Measurements from ENCODE around the gene USP24. TPM values are rescaled to one million over a fixed set of nuclear protein-coding genes. Genes with fewer than 3 reads are reported as not detected.

The USP24 gene
- total and polyA plus RNA-seq, 10 of the 15 experiments (the other 5 are each of a cell fraction or from before 2014, with no cell fraction given), result 4.6 to 36.5 (median 25.3) TPM

DNA sequence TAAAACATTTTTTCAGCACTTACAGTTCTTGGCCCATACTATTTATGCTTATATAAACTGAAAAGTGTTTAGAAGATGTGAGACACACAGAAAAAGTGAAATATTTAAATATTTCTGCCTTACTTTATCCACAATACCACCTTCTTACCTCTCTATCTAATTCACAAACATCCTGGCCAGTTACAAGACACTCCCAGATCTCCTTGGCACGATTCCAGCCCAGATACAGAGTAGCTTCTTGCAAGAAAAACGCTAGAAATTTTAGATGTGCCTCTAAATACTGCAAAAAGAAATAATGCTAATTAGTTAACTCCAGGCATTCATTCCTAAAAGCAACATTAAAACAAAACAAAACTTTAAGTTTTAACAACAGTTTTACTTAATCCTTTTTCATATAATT, 68.4 kb downstream of the USP24 start:
- Histone ChIP-seq H4K20me1 (ENCODE audit: control insufficient read depth, insufficient read depth) (no peaks in the 10 kb centered on the region), H3K4me1 (ENCODE audit: control insufficient read depth, insufficient read depth, low read length) (peaks cover 11% of the 10 kb centered on the region; the same call in 1 of the 2 replicates), H2AFZ (ENCODE audit: control insufficient read depth, low read depth, low read length) (no peak overlapping the region), H3K27me3 (replicated peaks in 1 of 2; ENCODE audit: control insufficient read depth in 2 of 2, insufficient read depth in 2 of 2, low read length in 1 of 2) (no peaks in the 10 kb centered on the region), H3K36me3 (ENCODE audit: control insufficient read depth in 2 of 2, insufficient read depth in 2 of 2, low read length in 1 of 2) (peaks cover 0 to 8% of the 10 kb centered on the region in 2 experiments; a peak in 3 of 4 replicates), H3K4me3 (no peak overlapping the region), H3K4me2 (ENCODE audit: control insufficient read depth, insufficient read depth) (no peak overlapping the region), H3K79me2 (ENCODE audit: control insufficient read depth, insufficient read depth, low read length) (no peaks in the 10 kb centered on the region), H3K9me3 (replicated peaks; ENCODE audit: control insufficient read depth, insufficient read depth, low read length) (no peaks in the 10 kb centered on the region), H3K27ac (ENCODE audit: control insufficient read depth, insufficient read depth) (no peak overlapping the region), H3K9ac (ENCODE audit: control insufficient read depth, insufficient read depth, low read length) (no peak overlapping the region)
- WGBS (ENCODE audit: insufficient coverage, insufficient replicate concordance, low lambda C conversion rate, missing lambda C conversion rate), result 98% methylated on average over 2 of the region's 2 CpGs
- TF ChIP-seq HDGF (IDR thresholded peaks at IDR 0.05) (no peak), RUNX3 (IDR thresholded peaks at IDR 0.05; ENCODE audit: low read length) (no peak)
- CTCF ChIA-PET, result interaction anchor here (0.7 kb wide), 1 partner anchor 43 kb away, joined by 3 read pairs; no protein-coding TSS in a partner anchor
- BruUV-seq (replicated peaks), result no TSS peak
- ATAC-seq (no peak), FAIRE-seq (peak; percentile 38), DNase-seq (ENCODE audit: low read depth, low spot score) (no peak)
- in situ Hi-C loops (cut with MboI), result no loop called here
- SMC1A ChIA-PET (ENCODE audit: uncharacterized antibody, unreplicated experiment), result interaction anchor here (1.1 kb wide), 1 partner anchor 8 kb away, joined by 3 read pairs; no protein-coding TSS in a partner anchor
- intact Hi-C loops (cut with micrococcal nuclease; ENCODE audit: unreplicated experiment), result loop anchor here (10.0 kb wide), 1 partner anchor 1438 kb away; no protein-coding TSS in a partner anchor
- POLR2A ChIA-PET, result no interaction called here
- RAD21 ChIA-PET (ENCODE audit: unreplicated experiment), result no interaction called here

DNA sequence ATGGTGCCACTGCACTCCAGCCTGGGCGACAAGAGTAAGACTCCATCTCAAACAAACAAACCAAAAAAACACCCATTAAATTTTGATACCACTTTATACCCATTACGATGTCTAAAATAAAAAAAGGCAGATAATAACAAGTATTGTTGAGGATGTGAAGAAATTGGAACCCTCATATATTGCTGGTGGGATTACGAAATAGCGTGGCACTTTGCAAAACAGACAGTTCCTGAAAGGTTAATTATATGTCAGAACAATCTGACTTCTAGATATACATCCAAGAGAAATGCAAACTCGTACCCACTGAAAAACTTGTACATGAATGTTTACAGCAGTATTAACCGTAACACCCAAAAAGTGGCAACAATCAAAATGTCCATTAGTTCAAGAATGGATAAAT, 70.3 kb downstream of the USP24 start:
- CTCF ChIA-PET, result interaction anchor here (1.2 to 12.4 kb wide), 2 partner anchors 86 to 135 kb away, joined by 3 to 230 read pairs; no protein-coding TSS in a partner anchor
- no peak for DNase-seq (ENCODE audit: low read depth, low spot score)
- no peaks in the 10 kb centered on the region for H3K4me1 ChIP-seq (ENCODE audit: control insufficient read depth, insufficient read depth, low read length)
- no peak for FAIRE-seq
- H3K27ac ChIP-seq (ENCODE audit: control insufficient read depth, insufficient read depth), result no peak overlapping the region
- POLR2A ChIA-PET, result interaction anchor here (1.8 kb wide), 1 partner anchor 132 kb away, joined by 6 read pairs; no protein-coding TSS in a partner anchor
- H4K20me1 ChIP-seq (ENCODE audit: control insufficient read depth, insufficient read depth), result no peaks in the 10 kb centered on the region
- H3K36me3 ChIP-seq (ENCODE audit: control insufficient read depth in 2 of 2, insufficient read depth in 2 of 2, low read length in 1 of 2), result peaks cover 0 to 15% of the 10 kb centered on the region in 2 experiments; a peak in 3 of 4 replicates
- H2AFZ ChIP-seq (ENCODE audit: control insufficient read depth, low read depth, low read length), result no peak overlapping the region
- H3K9ac ChIP-seq (ENCODE audit: control insufficient read depth, insufficient read depth, low read length), result no peak overlapping the region
- no peak overlapping the region for H3K4me3 ChIP-seq
- SMC1A ChIA-PET (ENCODE audit: uncharacterized antibody, unreplicated experiment), result interaction anchor here (1.3 to 5.5 kb wide), 5 partner anchors 8 to 134 kb away, joined by 3 to 47 read pairs (median 8); no protein-coding TSS in a partner anchor
- in situ Hi-C loops (cut with MboI) (loop anchor here (5.0 kb wide), 1 partner anchor 132 kb away; no protein-coding TSS in a partner anchor), intact Hi-C loops (cut with micrococcal nuclease; ENCODE audit: unreplicated experiment) (loop anchor here (10.0 kb wide), 1 partner anchor 1440 kb away; no protein-coding TSS in a partner anchor)
- TF ChIP-seq HCFC1 (IDR thresholded peaks at IDR 0.05; ENCODE audit: low read length), result no peak
- TF ChIP-seq TCF12 (IDR thresholded peaks at IDR 0.05; ENCODE audit: low read depth, low read length), result no peak
- no peak for TF ChIP-seq ZNF24 (IDR thresholded peaks at IDR 0.05)
- TF ChIP-seq, protein P1, sequence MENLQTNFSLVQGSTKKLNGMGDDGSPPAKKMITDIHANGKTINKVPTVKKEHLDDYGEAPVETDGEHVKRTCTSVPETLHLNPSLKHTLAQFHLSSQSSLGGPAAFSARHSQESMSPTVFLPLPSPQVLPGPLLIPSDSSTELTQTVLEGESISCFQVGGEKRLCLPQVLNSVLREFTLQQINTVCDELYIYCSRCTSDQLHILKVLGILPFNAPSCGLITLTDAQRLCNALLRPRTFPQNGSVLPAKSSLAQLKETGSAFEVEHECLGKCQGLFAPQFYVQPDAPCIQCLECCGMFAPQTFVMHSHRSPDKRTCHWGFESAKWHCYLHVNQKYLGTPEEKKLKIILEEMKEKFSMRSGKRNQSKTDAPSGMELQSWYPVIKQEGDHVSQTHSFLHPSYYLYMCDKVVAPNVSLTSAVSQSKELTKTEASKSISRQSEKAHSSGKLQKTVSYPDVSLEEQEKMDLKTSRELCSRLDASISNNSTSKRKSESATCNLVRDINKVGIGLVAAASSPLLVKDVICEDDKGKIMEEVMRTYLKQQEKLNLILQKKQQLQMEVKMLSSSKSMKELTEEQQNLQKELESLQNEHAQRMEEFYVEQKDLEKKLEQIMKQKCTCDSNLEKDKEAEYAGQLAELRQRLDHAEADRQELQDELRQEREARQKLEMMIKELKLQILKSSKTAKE (IDR thresholded peaks at IDR 0.05; ENCODE audit: low read depth, poor library complexity, severe bottlenecking), result no peak
- H3K27me3 ChIP-seq (replicated peaks in 1 of 2; ENCODE audit: control insufficient read depth in 2 of 2, insufficient read depth in 2 of 2, low read length in 1 of 2), result no peaks in the 10 kb centered on the region
- no peak overlapping the region for H3K4me2 ChIP-seq (ENCODE audit: control insufficient read depth, insufficient read depth)
- BruUV-seq (replicated peaks), result no TSS peak
- RAD21 ChIA-PET (ENCODE audit: unreplicated experiment), result no interaction called here
- no peaks in the 10 kb centered on the region for H3K9me3 ChIP-seq (replicated peaks; ENCODE audit: control insufficient read depth, insufficient read depth, low read length)
- ATAC-seq, result no peak
- no peaks in the 10 kb centered on the region for H3K79me2 ChIP-seq (ENCODE audit: control insufficient read depth, insufficient read depth, low read length)
- WGBS (ENCODE audit: insufficient coverage, insufficient replicate concordance, low lambda C conversion rate, missing lambda C conversion rate), result 98% methylated on average over 6 of the region's 6 CpGs

Data from GM12878 (cell line).